PC-3 (cell line): ENCODE data around the gene KRT12. TPM values are rescaled to one million over a fixed set of nuclear protein-coding genes. Genes with fewer than 3 reads are reported as not detected.

Experiments
- ATAC-seq: fragments of 200-7000 bp; cut with Tn5 transposase; 2 replicates; pipeline ENCODE4 v1.9.1; 2020; ENCODE audit warnings: mild to moderate bottlenecking, moderate library complexity
- BruUV-seq: library from RNA; stranded (reverse); fragments of 400-500 nt; replicated peaks from 2 replicates; lab custom pipeline; 2021; lab: Mats Ljungman, UMichigan
- CTCF ChIA-PET: fragments of 300-600 bp; sonication (Branson Sonifier 250); formaldehyde crosslinking; loops from one replicate; lab custom pipeline; 2022; ENCODE audit warnings: antibody characterized with exemption; lab: Charles Lee
- POLR2A ChIA-PET: fragments of 300-600 bp; sonication (Branson Sonifier 250); formaldehyde crosslinking; loops from one replicate; lab custom pipeline; 2022; ENCODE audit warnings: antibody characterized with exemption; ENCODE audit not compliant: unreplicated experiment; lab: Charles Lee
- DNase-seq: peaks from one replicate; pipeline ENCODE4 v3.0.0-alpha.2; 2015
- H2AFZ ChIP-seq: fragments of 300-600 bp; sonication (generic); 2 replicates; pipeline ENCODE4 v1.6.0; 2016; ENCODE audit warnings: antibody characterized with exemption, low read length
- H3F3A ChIP-seq: fragments of 300-600 bp; sonication (generic); one replicate; pipeline ENCODE4 v1.6.0; 2017; ENCODE audit warnings: antibody characterized with exemption, low read length, control low read depth, mild to moderate bottlenecking; ENCODE audit not compliant: unreplicated experiment
- H3K27ac ChIP-seq: fragments of 300-600 bp; sonication (generic); 2 replicates; pipeline ENCODE4 v1.5.1; 2016; ENCODE audit warnings: mild to moderate bottlenecking, low read length
- H3K27me3 ChIP-seq: fragments of 300-600 bp; sonication (generic); 2 replicates; pipeline ENCODE4 v1.6.1; 2016; ENCODE audit warnings: low read length, mixed read lengths
- H3K36me3 ChIP-seq: fragments of 300-600 bp; sonication (generic); 2 replicates; pipeline ENCODE4 v1.6.1; 2016; ENCODE audit warnings: low read depth, mixed run types, low read length, mixed read lengths
- H3K4me1 ChIP-seq: fragments of 300-600 bp; sonication (generic); 2 replicates; pipeline ENCODE4 v1.5.1; 2016; ENCODE audit warnings: low read length; ENCODE audit not compliant: insufficient read depth
- H3K4me2 ChIP-seq: fragments of 300-600 bp; sonication (generic); 2 replicates; pipeline ENCODE4 v1.6.0; 2016; ENCODE audit warnings: low read length
- H3K4me3 ChIP-seq: fragments of 300-600 bp; sonication (generic); 2 replicates; pipeline ENCODE4 v1.5.1; 2016; ENCODE audit warnings: mild to moderate bottlenecking, low read length, mixed read lengths
- H3K79me2 ChIP-seq: fragments of 300-600 bp; sonication (generic); 2 replicates; pipeline ENCODE4 v1.6.1; 2017; ENCODE audit warnings: low read length, mixed read lengths
- H3K9ac ChIP-seq: fragments of 300-600 bp; sonication (generic); 2 replicates; pipeline ENCODE4 v1.6.0; 2016; ENCODE audit warnings: mild to moderate bottlenecking, low read length
- H3K9me2 ChIP-seq: fragments of 300-600 bp; sonication (generic); replicated peaks from 2 replicates; pipeline ENCODE4 v1.6.1; 2016; ENCODE audit warnings: mixed run types, low read length, mixed read lengths
- H3K9me3 ChIP-seq: fragments of 300-600 bp; sonication (generic); 2 replicates; pipeline ENCODE4 v1.6.1; 2016; ENCODE audit warnings: low read length, mixed read lengths
- H4K20me1 ChIP-seq: fragments of 300-600 bp; sonication (generic); 2 replicates; pipeline ENCODE4 v1.6.1; 2016; ENCODE audit warnings: low read length, mixed read lengths
- EZH2 ChIP-seq: fragments of 300-600 bp; sonication (generic); IDR thresholded peaks from one replicate; pipeline ENCODE4 v1.6.1; 2017; ENCODE audit warnings: antibody characterized with exemption, mild to moderate bottlenecking, low read length; ENCODE audit not compliant: unreplicated experiment
- EZH2phosphoT487 ChIP-seq: fragments of 300-600 bp; sonication (generic); IDR thresholded peaks from 2 replicates; pipeline ENCODE4 v1.6.1; 2018; ENCODE audit warnings: mild to moderate bottlenecking, antibody characterized with exemption, low read length, borderline replicate concordance
- intact Hi-C: fragments of 100-400 bp; cut with micrococcal nuclease; formaldehyde crosslinking; loops from 2 replicates; pipeline ENCODE4 v1.9.0; 2023
- total RNA-seq: library from RNA; depleted of rRNA; stranded (reverse); fragments of >200 nt; gene quantifications from 2 replicates; pipeline ENCODE4 v1.2.3, GENCODE V29; 2014
- TF ChIP-seq, protein P1 (sequence below): fragments of 300-600 bp; sonication (generic); conservative IDR thresholded peaks from 2 replicates; pipeline ENCODE4 v1.5.1; 2017; ENCODE audit warnings: antibody characterized with exemption, low read depth, mild to moderate bottlenecking, low read length

KRT12 gene
- total RNA-seq, 1 experiment from 2014 or later, result not detected

- H3K4me1 ChIP-seq, result peaks cover 5% of the 10 kb centered on the region; the same call in 1 of the 2 replicates
- DNase-seq, result peak; percentile 14
- intact Hi-C loops, result no loop called here
- no peak for ATAC-seq
- H3K9ac ChIP-seq, result no peak within 1 kb of the TSS
- no peaks in the 10 kb centered on the region for H3K79me2 ChIP-seq
- no peaks in the 10 kb centered on the region for H3K9me3 ChIP-seq
- no peaks in the 10 kb centered on the region for H3K9me2 ChIP-seq
- ChIA-PET CTCF (no interaction called here), POLR2A (no interaction called here)
- no peaks in the 10 kb centered on the region for H3F3A ChIP-seq
- H3K4me3 ChIP-seq, result no peak within 1 kb of the TSS
- no peak within 1 kb of the TSS for H3K4me2 ChIP-seq
- TSS peak; percentile 81 for BruUV-seq
- H3K36me3 ChIP-seq, result no peaks in the 10 kb centered on the region
- H4K20me1 ChIP-seq, result no peaks in the 10 kb centered on the region
- TF ChIP-seq, protein P1, sequence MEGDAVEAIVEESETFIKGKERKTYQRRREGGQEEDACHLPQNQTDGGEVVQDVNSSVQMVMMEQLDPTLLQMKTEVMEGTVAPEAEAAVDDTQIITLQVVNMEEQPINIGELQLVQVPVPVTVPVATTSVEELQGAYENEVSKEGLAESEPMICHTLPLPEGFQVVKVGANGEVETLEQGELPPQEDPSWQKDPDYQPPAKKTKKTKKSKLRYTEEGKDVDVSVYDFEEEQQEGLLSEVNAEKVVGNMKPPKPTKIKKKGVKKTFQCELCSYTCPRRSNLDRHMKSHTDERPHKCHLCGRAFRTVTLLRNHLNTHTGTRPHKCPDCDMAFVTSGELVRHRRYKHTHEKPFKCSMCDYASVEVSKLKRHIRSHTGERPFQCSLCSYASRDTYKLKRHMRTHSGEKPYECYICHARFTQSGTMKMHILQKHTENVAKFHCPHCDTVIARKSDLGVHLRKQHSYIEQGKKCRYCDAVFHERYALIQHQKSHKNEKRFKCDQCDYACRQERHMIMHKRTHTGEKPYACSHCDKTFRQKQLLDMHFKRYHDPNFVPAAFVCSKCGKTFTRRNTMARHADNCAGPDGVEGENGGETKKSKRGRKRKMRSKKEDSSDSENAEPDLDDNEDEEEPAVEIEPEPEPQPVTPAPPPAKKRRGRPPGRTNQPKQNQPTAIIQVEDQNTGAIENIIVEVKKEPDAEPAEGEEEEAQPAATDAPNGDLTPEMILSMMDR, result peak; percentile 33; the same call in 1 of the 2 replicates
- no peak for TF ChIP-seq EZH2
- H3K27ac ChIP-seq, result no peak within 1 kb of the TSS
- H2AFZ ChIP-seq, result no peak within 1 kb of the TSS
- H3K27me3 ChIP-seq, result no peaks in the 10 kb centered on the region
Measured at GRCh38 chr17:40884708-40885512, 17.9 kb upstream of the KRT12 start, which contains the start of gene KRT20. Gene KRT20, minus strand, starts transcription at chr17:40885242. Its CDS starts 57 bp downstream, at chr17:40885185.

DNA sequence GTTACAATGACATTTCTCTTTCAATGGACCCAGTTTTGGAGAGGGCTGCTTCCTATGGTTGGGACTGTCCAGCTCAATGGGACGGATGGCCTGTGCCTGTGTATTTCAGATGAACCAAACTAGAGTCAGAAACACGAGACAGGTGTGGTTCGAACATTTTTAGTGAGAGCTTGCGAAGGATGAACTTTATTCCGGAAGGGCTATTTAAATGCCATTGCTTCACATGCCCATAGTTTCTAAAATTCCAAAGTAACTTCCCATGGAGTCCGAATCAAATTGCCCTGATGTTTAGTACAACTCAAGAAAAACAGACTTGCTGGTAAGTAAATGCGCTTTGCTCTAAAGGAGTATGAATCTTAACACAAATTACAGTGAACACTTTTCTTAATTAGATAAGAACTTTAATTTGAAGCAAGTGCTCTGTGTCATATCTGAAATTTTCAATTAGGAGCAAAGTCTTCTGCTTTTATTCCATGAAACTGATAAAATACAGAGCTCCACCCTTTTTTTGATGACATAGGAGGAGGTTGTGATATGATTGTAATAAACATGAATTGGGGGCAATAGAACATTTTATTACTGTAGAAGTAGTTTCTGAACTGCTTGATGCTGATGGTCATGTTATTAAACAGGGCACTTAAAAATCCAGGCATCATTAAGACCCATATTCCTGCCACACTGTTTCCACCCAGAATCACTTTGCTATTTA lies 16.8 kb upstream of the KRT12 start:
- Histone ChIP-seq H3K9ac (no peak overlapping the region), H3K27me3 (no peaks in the 10 kb centered on the region), H2AFZ (no peak overlapping the region), H3K4me2 (no peak overlapping the region), H3F3A (no peaks in the 10 kb centered on the region), H3K4me1 (peaks cover 5% of the 10 kb centered on the region; the same call in 1 of the 2 replicates), H3K9me3 (no peaks in the 10 kb centered on the region), H3K4me3 (no peak overlapping the region), H3K79me2 (no peaks in the 10 kb centered on the region), H3K36me3 (no peaks in the 10 kb centered on the region), H3K9me2 (no peaks in the 10 kb centered on the region), H3K27ac (no peak overlapping the region), H4K20me1 (no peaks in the 10 kb centered on the region)
- CTCF ChIA-PET, result no interaction called here
- TF ChIP-seq EZH2 (no peak), EZH2phosphoT487 (no peak)
- TF ChIP-seq, protein P1, result no peak
- ATAC-seq (no peak), DNase-seq (no peak)
- intact Hi-C loops, result no loop called here
- no TSS peak for BruUV-seq
- POLR2A ChIA-PET, result no interaction called here
